ENCODE data around the gene SHC3.
"Not testable (repeated sequence)": the region's sequence is repeated elsewhere in the genome, so short reads cannot be mapped to it uniquely, and the experiment has no call there.

SHC3 gene, protein sequence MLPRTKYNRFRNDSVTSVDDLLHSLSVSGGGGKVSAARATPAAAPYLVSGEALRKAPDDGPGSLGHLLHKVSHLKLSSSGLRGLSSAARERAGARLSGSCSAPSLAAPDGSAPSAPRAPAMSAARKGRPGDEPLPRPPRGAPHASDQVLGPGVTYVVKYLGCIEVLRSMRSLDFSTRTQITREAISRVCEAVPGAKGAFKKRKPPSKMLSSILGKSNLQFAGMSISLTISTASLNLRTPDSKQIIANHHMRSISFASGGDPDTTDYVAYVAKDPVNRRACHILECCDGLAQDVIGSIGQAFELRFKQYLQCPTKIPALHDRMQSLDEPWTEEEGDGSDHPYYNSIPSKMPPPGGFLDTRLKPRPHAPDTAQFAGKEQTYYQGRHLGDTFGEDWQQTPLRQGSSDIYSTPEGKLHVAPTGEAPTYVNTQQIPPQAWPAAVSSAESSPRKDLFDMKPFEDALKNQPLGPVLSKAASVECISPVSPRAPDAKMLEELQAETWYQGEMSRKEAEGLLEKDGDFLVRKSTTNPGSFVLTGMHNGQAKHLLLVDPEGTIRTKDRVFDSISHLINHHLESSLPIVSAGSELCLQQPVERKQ

DNA sequence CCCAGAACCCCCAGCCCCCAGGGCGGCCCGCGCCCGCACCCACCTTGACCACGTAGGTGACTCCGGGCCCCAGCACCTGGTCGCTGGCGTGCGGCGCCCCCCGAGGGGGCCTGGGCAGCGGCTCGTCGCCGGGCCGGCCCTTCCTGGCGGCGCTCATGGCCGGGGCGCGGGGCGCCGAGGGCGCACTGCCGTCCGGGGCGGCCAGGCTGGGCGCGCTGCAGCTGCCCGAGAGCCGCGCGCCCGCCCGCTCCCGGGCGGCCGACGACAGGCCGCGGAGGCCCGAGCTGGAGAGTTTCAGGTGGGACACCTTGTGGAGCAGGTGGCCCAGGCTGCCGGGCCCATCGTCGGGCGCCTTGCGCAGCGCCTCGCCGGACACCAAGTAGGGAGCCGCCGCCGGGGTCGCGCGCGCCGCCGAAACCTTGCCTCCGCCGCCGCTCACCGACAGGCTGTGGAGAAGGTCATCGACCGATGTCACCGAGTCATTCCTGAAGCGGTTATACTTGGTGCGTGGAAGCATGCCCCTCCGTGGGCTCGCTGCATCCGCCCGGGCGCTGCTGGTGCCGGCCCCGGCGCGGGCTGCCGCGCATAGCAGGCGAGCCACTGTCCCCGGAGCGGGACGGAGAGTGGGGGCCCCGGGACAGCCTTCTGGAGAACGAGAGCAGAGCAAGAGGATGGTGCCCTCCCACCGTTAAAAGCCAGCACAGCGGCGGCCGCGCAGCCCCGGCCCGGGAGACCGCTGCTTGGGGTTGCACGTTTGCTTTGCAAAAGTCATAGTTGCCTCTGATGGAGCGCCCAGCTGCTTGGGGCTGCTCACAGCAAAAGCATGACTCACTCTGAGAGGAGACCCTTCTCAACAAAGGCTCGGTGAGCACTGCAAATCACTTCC, at the start of gene SHC3:
TSS of gene SHC3 (minus strand) at position 875 of the 886 bp plus-strand sequence. CDS start at position 517, 358 bp downstream.
- no peak for DNase-seq (ENCODE audit: low read depth)

DNA sequence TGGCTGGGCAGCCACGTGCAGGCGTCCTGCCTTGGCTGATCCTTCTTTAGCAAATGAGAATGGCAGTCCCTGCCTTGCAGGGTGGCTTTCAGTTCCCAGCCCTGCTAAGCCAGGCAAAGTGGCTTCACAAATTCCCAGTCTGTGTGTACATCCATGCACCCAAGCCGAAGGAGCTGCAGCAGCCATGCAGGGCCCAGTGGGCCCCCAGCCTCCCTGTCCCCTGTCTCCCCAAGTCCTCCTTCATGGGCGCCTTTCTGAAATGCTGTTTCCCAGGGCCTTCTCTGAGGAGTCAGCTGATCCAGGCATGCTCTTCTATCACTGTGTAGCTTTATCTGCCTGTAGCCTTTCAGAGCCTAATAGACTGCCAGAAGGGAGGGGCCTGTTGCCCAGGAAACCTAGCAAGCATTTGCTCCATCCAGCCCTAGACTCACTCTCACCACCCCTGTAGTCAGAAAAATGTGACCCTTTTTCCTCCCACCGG, 47.4 kb upstream of the SHC3 start:
- DNase-seq (ENCODE audit: low read depth), result no peak

DNA sequence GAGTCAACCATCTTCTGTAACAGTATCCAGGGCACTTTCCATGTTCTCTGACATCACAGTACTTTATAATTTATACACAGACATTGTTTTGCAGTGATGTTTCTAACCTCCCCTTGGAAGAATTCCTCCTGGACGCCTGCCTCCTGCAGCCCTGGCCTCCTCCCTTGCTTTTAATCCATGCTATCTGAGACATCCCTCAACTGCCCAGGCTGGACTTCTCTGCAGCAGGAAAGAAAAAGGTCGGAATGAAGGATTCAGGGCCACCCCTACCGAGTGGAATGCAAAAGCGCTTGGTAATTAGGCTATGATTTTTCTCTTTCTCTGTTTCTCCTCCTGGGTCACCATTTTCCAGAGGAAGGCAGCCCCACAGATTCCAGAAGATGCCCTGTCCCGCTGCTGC, 47.0 kb upstream of the SHC3 start:
- DNase-seq (ENCODE audit: low read depth), result no peak

DNA sequence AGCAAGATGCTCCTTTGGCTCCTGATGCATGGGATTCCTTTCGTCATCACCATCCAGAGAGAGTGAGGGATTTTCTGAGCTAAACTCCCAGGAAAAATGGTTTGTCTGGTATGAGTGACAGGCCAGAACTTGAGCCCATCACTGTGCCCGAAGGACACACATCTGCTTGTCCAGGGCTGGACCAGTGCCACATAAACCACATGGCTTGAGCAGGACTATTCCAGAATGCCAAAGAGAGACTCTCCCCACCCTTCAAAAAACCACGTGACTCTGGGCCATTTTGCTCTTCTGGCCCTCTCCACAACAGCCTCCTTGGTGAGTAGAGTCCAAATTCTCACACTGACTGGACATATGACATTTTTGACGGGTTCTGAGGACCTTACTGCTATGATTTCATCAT, 46.4 kb upstream of the SHC3 start:
- DNase-seq (ENCODE audit: low read depth), result no peak

DNA sequence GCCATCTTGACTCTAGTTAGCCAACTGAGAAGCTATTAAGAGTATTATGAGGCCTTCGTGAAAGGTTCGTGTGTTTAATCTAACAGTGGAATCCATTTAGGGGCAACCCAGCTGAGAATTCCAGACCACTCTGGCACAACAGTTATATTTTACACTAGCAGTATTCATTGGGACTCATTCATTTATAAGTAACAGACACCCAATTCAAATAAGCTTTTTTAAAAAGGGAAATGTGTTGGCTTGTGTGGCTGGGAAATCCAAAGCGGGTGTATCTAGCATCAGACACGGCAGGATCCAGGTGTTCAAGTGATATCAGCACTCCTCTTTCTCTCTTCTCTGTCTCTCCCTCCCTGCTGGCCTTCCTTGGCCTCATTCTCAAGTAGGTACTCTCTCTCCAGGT, 46.0 kb upstream of the SHC3 start:
- no peak for DNase-seq (ENCODE audit: low read depth)

DNA sequence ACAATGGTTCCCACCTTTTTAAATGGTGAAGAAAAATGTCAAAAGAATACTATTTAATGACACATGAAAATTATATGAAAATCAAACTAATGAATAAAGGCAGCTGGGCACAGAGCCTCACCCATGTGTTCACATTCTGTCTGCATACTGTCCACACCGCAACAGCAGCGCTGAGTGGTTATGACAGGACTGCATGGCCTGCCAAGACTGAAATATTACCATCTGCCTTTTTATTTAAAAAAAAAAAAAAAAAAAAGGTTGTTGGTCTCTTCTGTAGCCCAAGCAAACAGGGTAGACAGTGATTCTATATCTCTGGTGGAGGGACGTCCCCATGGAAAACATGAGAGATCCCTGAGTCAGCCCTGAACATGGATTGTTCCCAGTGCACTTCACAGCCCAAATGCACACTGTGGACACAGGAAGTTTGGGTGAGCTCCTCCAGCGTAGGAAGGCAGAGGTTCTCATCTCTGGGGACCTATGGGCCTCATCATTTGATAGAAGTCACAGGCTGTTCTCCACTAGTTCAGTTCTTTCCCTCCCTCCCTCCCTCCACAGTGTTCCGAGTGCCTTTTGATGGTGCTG, 44.9 kb upstream of the SHC3 start:
- DNase-seq (ENCODE audit: low read depth), result no peak

DNA sequence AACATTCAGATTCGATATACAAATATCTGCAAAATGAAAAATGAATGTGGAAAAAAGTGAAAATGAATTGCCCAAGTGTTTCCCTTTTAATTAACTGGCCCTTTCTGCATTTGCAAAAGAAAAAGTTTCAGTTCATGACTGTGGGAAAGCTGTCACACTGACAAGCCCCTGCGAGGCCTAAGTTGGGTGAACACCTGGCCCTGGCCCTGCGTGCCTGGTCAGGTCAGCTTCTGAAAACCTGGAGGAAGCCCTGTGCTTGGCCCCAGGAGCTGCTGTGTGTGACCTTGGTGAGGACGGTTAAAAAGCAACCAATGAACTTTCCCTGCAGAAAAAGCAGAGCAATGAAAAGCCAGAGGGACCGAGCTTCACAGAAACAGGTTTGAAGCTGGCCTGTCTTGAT, 41.0 kb upstream of the SHC3 start:
- no peak for DNase-seq (ENCODE audit: low read depth)

DNA sequence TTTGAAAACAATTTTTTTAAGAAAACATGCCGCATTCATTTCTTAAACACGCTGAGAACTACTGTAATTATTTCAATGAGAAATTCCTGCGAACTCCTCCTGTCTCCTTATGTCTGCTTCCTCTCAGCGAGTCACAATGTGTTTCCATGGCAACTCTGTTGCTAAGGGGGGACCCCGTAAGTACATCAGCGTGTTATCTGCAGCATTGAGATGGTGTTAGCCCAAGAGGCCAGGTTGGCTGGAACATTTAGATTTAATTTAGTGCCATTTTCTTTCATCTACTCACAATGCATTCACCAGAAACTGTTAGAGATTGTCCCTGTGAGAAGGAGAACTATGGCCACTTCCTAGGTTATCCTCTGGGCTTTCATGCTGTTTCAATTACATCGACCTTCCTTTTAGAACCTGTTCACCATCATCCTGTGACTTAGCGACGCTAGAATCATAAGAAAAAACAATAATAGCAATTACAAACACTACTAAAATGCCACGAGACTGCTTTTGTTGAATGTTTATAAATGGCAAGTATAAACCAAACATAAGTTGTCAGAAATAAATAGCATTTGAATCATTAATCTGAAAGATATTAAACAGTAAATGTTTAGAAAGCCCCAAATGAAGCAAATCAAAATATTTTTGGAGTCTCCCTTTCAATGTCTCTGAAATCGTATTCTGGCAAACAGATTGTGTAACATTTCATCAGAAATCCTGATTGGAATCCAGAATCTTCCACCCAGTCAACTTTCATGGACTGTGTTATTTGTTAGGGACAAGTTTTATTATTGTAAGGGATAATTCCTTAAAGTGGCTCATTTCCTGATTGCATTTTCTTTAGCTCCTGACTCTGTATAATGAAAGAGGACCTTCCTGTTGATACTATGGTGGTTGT, 39.7 kb upstream of the SHC3 start:
- DNase-seq (ENCODE audit: low read depth), result no peak

DNA sequence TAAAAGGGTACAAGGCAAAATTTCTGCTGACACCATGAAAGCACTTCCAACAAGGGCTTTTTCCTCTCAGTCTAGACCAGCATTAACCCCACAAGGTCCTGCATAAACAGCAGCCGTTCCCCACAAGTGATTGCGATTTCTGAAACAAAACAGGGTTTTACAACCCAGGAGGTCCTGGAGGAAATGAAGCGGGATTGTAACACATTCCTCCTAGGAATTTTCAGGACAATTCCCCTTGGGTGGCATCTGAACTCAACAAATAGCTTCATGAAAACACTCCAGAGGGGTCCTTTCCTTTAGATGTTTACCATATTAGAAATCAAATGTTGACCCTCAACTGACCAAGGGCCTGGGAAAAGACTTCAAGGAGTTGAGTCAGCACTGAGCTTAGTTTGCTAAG, 36.7 kb upstream of the SHC3 start:
- DNase-seq (ENCODE audit: low read depth), result no peak

DNA sequence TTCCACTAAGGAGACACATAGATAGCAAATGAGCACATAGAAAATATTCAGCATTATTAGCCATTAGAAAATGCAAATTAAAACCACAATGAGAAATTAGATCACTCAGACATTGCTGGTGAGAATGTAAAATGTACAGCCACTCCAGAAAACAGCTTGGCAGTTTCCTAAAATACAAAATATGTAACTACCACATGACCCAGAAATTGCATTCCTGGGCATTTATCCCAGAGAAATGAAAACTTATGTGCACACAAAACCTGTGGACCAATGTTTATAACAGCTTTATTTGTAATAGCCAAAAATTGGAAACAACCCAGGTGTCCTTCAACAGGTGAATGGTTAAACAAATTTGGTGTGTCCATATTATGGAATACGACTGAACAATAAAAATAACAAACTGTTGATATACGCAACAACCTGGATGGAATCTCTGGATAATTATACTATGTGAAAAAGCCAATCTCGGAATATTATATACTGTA, 34.8 kb upstream of the SHC3 start:
- DNase-seq (ENCODE audit: low read depth), result no peak

DNA sequence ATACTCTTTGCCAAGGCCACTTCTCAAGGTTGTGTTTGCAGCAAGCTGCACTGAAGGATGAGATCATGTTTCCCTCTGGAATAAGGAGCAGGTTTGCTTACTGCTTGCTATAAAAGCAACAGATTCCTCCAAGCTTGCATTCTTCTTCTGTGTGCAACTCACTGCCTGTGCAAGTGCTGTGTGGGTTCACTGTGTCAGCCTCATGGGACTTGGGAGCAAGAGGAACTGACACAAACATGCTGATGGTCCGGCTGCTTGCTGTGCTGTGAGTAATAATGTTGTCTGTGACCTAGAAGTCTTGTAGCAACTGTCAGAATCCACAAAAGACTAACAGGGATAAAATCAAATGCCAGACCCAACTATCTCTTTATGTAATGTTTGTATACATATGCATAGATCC, 33.6 kb upstream of the SHC3 start:
- DNase-seq (ENCODE audit: low read depth), result no peak

DNA sequence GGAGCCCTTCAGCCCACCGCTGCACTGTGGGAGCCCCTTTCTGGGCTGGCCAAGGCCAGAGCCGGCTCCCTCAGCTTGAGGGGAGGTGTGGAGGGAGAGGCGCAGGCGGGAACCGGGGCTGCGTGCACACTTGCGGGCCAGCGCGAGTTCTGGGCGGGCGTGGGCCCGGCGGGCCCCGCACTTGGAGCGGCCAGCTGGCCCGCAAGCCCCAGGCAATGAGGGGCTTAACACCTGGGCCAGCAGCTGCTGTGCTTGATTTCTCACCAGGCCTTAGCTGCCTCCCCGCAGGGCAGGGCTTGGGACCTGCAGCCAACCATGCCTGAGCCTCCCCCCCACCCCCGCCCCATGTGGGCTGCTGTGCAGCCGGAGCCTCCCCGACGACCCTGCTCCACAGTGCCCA, 30.7 kb upstream of the SHC3 start:
- DNase-seq (ENCODE audit: low read depth), result not testable (repeated sequence)

DNA sequence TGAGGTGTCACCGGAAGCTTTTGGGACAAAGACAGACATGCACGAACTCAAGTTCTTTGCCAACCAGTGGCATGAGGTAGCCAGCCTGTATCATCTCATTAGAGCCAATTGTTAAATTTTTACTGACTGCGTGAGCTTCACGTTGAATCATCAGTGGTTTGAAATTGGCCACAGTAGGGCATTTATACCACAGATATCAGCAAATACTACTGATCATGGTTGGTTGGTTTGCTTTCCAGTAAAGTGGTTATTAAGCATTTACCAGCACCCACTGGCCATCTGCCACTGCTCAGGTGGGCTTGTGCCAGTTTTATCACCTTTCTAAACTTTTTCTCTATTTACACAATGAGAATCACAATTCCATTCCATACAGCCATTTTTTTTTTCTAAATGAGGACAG, 28.4 kb upstream of the SHC3 start:
- DNase-seq (ENCODE audit: low read depth), result no peak

DNA sequence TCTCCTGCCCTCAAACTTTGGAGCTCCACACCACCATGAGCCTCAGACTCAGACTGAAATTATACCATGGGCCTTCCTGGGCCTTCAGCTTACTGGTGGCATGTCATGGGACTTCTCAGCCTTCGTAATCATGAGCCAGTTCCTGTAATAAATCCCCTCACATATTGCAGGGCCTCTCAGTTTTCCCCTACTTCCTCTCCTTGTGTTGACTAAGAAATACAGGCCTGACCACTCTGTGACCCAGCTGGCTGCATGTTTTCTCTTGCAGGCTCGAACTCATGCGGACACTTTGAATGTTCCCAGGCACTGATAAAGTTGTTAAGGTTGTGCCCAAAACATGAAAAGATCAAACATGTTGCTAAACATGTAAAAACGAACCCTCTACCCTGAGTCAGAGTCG, 26.2 kb upstream of the SHC3 start:
- no peak for DNase-seq (ENCODE audit: low read depth)

DNA sequence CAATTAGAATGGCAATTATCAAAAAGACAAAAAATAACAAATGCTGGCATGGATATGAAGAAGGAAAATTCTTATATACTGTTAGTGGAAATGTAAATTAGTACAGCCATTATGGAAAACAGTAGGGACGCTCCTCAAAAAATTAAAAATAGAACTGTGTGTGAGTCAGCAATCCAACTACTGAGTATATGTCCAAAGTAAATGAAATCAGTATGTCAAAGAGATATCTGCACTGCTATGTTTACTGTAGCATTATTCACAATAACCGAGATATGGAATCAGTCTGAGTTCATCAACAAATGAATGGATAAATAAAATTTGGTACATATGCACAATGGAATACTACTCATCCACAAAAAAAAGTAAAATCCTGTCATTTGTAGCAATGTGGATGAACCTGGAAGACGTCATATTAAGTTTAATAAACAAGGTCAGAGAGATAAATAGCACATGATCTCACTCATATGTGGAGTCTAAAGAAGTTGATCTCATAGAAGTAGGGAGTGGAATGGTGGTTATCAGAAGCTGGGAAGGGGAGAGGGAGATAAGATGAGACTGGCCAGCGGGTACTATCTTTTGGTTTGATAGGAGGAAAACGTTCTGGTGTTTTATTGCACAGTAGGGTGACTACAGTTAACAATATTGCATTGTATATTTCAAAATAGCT, 16.6 kb upstream of the SHC3 start:
- no peak for DNase-seq (ENCODE audit: low read depth)

DNA sequence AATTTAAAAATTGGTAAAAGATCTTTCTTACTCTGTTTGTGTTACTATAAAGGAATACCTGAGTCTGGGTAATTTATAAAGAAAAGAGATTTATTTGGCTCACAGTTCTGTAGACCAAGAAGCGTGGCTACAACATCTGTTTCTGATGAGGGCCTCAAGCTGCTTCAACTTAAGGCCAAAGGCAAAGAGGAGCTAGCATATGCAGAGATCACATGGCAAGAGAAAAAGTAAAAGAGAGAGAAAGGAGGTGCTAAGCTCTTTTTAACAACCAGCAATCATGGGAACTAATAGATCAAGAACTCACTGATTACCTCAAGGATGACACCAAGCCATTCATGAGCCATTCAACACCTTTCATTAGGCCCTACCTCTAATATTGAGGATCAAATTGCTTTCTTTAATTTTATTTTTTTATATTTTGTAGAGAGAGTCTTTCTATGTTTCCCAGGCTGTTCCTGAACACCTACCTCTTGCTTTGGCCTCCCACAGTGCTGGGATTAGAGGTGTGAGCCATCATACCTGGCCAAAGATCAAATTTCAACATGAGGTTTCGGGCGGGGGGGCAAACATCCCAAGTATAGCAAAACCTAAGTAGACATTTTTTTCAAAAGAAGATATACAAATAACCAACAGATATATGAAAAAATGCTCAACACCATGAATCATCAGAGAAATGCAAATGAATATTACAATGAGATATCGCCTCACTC, 16.0 kb upstream of the SHC3 start:
- DNase-seq (ENCODE audit: low read depth), result no peak

DNA sequence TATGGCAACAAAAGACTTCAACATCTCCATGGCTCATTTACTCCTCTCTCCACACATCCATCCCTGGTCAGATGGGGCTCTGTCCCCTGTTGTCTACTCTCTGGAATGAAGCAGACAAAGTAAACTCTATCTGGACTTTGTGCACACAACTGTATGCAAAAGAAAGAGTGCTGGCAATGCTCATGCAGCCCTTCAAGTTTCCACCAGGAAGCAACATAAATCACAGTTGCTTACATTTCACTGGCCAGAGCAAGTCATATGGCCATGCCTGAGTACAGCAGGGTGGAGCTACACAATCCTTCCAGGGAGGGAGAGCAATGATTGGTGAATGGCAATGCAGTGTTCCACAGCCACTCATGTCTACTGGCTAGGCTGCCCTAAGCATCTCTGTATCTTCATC, 12.4 kb upstream of the SHC3 start:
- DNase-seq (ENCODE audit: low read depth), result no peak

DNA sequence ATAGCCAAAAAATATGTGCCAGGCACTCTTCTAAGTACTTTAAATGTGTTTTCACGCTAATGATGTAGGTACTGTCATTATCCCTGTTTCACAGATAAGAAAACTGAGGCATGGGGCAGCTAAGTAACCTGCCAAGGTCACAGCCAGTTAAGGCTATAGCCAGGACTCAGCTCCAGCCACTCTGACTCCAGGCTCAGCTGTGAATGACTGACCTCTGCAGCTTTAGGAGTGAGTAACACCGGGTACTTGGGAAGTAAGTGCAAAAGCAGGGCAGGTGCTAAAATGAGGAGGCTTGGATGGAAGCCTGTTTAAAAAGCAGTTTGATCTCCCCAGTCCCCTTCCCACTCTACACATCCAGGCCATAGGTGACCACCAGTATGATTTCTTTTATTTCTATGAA, 10.6 kb upstream of the SHC3 start:
- no peak for DNase-seq (ENCODE audit: low read depth)

DNA sequence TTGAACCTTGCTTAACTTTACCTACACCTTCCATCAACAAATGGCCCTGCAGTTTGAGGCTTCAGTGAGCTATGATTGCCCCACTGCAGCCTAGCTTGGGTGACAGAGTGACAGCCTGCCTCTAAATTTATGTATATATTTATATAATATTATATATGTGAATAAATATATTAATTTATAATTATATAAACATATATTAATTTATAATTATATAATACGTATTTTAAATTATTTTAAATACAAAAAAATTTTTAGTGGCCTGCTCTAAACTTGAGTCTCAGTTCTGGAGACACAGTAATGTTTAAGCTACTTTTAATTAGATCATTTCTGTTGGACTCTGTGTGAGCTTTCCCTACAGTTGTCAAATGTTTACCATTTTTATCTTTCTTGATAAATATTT, 9.3 kb upstream of the SHC3 start:
- no peak for DNase-seq (ENCODE audit: low read depth)

DNA sequence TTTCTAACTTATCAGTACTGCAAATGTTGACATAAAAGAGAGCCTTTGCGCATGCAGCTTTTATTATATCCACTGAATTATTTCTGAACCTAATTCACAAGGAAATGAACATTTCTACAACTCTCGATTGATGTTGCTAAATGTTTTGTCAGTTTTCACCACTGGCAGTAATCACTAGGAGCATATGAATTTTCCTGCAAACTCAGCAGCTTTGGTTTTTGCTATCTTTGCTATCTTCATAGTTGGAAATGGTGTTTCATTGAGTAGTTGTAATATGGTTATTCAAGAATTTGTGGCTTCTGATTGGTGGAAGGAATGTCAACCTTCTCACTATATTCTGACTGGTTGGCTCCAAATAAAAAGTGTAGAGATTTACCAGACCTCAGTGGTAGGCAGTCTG, 8.9 kb upstream of the SHC3 start:
- no peak for DNase-seq (ENCODE audit: low read depth)

All from stimulated activated CD8-positive, alpha-beta memory T cell treated with anti-CD3 and anti-CD28 coated beads, Interleukin-12 subunit alpha, Interleukin-12 subunit beta, amount 100 ng/mL, for 4 hours (primary cell).